K562 (cell line): ENCODE results near the gene LMAN1L.

Experiments
- POLR2A ChIP-seq: fragments of 450-650 bp; conservative IDR thresholded peaks from 2 replicates; pipeline ENCODE4 v1.6.1; 2016
- POLR2AphosphoS2 ChIP-seq: IDR thresholded peaks from 2 replicates; pipeline ENCODE4 v1.6.1; 2012; ENCODE audit warnings: low read length, improper control_type of control experiment
- RFX5 ChIP-seq: IDR thresholded peaks from 2 replicates; pipeline ENCODE4 v1.6.1; 2011; ENCODE audit warnings: low read depth, mild to moderate bottlenecking, improper control_type of control experiment, low read length
- ZC3H4 ChIP-seq: sonication (generic); formaldehyde crosslinking; IDR thresholded peaks from 2 replicates; pipeline ENCODE4 v1.9.0; 2021; ENCODE audit warnings: missing genetic modification reagents, borderline replicate concordance
- ZNF785 ChIP-seq: fragments of 250-450 bp; sonication (Bioruptor Pico); IDR thresholded peaks from 2 replicates; pipeline ENCODE4 v1.4.0; 2020; ENCODE audit warnings: mild to moderate bottlenecking
- TF ChIP-seq, protein P1 (sequence below): sonication (generic); formaldehyde crosslinking; IDR thresholded peaks from 2 replicates; pipeline ENCODE4 v1.8.1; 2023; ENCODE audit warnings: mild to moderate bottlenecking, missing genetic modification reagents, moderate library complexity
- TF ChIP-seq, protein P2 (sequence below): fragments of 450-650 bp; IDR thresholded peaks from 2 replicates; pipeline ENCODE4 v1.7.0; 2016; ENCODE audit warnings: borderline replicate concordance
- TF ChIP-seq, protein P3 (sequence below): sonication (generic); formaldehyde crosslinking; IDR thresholded peaks from 2 replicates; pipeline ENCODE4 v1.8.1; 2023; ENCODE audit warnings: mild to moderate bottlenecking, missing genetic modification reagents
- TF ChIP-seq, protein P4 (sequence below): sonication (generic); formaldehyde crosslinking; IDR thresholded peaks from 2 replicates; pipeline ENCODE4 v1.5.0; 2020; ENCODE audit warnings: missing genetic modification reagents

- TF ChIP-seq, protein P1, sequence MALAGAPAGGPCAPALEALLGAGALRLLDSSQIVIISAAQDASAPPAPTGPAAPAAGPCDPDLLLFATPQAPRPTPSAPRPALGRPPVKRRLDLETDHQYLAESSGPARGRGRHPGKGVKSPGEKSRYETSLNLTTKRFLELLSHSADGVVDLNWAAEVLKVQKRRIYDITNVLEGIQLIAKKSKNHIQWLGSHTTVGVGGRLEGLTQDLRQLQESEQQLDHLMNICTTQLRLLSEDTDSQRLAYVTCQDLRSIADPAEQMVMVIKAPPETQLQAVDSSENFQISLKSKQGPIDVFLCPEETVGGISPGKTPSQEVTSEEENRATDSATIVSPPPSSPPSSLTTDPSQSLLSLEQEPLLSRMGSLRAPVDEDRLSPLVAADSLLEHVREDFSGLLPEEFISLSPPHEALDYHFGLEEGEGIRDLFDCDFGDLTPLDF (CRISPR knock-in tag): no peak
- TF ChIP-seq, protein P2, sequence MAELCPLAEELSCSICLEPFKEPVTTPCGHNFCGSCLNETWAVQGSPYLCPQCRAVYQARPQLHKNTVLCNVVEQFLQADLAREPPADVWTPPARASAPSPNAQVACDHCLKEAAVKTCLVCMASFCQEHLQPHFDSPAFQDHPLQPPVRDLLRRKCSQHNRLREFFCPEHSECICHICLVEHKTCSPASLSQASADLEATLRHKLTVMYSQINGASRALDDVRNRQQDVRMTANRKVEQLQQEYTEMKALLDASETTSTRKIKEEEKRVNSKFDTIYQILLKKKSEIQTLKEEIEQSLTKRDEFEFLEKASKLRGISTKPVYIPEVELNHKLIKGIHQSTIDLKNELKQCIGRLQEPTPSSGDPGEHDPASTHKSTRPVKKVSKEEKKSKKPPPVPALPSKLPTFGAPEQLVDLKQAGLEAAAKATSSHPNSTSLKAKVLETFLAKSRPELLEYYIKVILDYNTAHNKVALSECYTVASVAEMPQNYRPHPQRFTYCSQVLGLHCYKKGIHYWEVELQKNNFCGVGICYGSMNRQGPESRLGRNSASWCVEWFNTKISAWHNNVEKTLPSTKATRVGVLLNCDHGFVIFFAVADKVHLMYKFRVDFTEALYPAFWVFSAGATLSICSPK: no peak
- no peak for TF ChIP-seq RFX5
- no peak for TF ChIP-seq ZNF785 (CRISPR knock-in tag)
- TF ChIP-seq, protein P3, sequence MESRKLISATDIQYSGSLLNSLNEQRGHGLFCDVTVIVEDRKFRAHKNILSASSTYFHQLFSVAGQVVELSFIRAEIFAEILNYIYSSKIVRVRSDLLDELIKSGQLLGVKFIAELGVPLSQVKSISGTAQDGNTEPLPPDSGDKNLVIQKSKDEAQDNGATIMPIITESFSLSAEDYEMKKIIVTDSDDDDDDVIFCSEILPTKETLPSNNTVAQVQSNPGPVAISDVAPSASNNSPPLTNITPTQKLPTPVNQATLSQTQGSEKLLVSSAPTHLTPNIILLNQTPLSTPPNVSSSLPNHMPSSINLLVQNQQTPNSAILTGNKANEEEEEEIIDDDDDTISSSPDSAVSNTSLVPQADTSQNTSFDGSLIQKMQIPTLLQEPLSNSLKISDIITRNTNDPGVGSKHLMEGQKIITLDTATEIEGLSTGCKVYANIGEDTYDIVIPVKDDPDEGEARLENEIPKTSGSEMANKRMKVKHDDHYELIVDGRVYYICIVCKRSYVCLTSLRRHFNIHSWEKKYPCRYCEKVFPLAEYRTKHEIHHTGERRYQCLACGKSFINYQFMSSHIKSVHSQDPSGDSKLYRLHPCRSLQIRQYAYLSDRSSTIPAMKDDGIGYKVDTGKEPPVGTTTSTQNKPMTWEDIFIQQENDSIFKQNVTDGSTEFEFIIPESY (CRISPR knock-in tag): no peak
- TF ChIP-seq, protein P4, sequence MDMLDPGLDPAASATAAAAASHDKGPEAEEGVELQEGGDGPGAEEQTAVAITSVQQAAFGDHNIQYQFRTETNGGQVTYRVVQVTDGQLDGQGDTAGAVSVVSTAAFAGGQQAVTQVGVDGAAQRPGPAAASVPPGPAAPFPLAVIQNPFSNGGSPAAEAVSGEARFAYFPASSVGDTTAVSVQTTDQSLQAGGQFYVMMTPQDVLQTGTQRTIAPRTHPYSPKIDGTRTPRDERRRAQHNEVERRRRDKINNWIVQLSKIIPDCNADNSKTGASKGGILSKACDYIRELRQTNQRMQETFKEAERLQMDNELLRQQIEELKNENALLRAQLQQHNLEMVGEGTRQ: no peak
- no peak for TF ChIP-seq ZC3H4
- TF ChIP-seq POLR2A: no peak
- peak; percentile 46; the same call in 1 of the 2 replicates for TF ChIP-seq POLR2AphosphoS2
Observed at GRCh38 chr15:74799856-74800558, 12.6 kb upstream of the LMAN1L start.
